GM18861 (cell line): ENCODE results near the gene CTNND2.
"Not testable (repeated sequence)": the region's sequence is repeated elsewhere in the genome, so short reads cannot be mapped to it uniquely, and the experiment has no call there.

ENCODE experiments used
- ATAC-seq: cut with Tn5 transposase; IDR thresholded peaks from one replicate; pipeline ENCODE4 v1.9.1; 2021; ENCODE audit not compliant: unreplicated experiment

Gene CTNND2

GRCh38 chr5:11130131-11130530, 774.1 kb downstream of the CTNND2 start:
- no peak for ATAC-seq

GRCh38 chr5:11128021-11128420, 776.2 kb downstream of the CTNND2 start:
- ATAC-seq, result no peak

DNA sequence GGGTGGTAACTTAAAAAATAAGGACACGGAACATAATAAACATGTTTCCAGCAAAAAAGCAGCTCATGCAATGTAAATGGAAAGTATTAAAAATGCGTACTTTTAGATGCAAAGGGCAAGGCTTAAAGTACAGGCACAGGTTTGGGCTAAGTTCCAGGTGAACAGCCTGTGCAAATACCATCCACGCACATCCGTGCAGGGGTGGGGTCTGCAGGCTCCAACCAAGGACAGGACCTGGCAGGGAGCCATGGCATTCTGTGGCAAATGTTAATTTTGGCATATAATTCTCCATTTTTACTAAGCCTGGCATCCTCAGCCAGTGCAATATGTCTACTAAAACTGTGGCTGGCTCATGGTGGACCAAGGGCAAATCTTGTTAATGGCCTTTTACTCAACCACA, 777.4 kb downstream of the CTNND2 start:
- no peak for ATAC-seq

DNA sequence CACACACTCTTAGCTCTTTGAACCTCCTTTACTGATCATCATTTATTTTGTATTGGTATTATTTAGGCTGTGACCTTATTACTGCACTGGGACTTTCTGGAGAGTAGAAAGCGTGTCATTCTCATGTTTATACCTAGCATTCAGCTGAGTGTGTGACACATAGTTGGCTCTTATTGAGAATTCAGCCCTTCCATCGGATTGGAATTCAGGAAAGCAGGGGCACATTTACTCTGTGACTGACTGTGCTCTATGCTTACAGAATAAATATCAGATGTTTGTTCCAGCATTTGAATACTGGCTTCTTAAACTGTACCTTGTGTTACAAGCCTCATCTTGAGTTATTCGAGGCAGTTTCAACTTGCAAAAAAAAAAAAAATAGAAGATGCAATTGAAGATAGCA, 782.4 kb downstream of the CTNND2 start:
- ATAC-seq, result no peak

DNA sequence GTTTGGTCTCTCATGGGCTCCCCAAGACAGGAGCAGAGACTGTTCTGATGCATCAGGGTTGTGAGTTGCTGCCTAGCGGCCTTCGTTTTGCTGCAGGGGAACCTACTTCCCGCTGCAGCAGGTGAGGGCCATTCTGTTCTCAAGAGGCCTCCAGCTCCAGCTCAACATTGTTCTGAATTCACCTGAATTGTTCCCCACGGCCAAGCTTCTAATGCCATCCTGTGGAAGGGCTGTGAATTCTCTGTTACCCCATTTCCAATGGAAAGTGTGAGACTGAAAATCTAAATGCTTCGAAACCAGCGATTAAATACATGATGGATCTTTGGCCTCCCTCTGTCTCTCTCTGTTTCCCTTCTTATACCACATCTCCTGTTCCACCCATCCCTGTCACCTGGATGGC, 794.1 kb downstream of the CTNND2 start:
- ATAC-seq, result no peak

DNA sequence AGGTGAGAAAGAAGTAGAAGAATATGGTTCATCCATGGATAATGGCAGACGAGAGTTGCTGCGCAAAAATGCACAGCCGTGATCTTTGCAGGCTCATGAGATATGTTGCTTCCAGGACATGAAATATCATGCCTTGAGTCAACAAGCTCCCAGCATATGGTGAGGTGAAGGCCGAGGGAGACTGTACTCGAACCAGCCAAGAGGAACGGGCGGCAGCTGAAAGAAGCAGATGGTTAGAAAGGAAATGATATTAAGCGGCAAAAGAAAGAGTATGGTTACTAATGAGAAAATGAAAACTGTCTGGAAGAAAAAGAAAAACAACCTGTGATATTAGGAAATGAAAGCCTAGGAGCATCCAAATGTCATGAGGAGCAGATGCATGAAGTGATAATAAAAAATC, 798.5 kb downstream of the CTNND2 start:
- ATAC-seq, result no peak

- ATAC-seq, result no peak
Observed at GRCh38 chr5:11104651-11105112, 799.6 kb downstream of the CTNND2 start.

DNA sequence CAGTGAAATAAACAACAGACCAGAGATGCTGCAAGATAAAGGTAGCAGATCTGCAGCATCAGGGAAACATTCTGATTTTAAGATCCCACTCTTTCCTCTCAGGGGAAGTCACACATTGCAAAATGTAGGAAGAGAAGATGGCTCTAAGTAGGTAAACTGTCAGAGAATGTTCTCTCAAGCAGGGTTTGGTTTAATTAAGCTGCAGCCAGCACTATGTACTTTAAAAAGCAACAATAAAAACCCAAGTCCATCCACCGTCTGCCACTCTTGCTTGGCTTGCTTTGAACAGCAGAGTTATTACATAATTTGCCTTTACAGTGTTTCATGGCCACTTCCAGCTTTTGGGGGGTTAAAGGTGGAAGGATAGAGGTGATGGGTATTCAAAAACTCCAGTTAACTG, 800.0 kb downstream of the CTNND2 start:
- no peak for ATAC-seq

DNA sequence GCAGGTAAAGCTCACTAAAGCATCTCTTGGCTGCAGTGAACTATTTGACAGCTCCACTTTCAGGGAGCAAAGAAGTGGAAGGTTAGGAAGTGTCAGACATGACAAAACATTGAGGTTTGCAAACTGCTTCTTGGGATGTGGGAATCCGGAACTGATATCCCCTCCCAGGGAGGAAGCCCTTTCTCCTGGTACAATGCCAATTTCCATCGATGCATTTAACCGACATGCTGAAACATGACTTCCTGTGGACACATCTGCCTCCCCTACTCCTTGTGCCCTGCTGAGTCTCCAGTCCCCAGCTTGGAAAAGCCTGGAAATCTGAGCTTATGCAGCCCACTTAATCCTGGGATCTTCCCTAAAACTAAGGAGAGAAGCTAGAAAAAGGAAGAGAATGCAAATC, 820.1 kb downstream of the CTNND2 start:
- ATAC-seq, result no peak

GRCh38 chr5:11082404-11082945, 821.8 kb downstream of the CTNND2 start:
- no peak for ATAC-seq

DNA sequence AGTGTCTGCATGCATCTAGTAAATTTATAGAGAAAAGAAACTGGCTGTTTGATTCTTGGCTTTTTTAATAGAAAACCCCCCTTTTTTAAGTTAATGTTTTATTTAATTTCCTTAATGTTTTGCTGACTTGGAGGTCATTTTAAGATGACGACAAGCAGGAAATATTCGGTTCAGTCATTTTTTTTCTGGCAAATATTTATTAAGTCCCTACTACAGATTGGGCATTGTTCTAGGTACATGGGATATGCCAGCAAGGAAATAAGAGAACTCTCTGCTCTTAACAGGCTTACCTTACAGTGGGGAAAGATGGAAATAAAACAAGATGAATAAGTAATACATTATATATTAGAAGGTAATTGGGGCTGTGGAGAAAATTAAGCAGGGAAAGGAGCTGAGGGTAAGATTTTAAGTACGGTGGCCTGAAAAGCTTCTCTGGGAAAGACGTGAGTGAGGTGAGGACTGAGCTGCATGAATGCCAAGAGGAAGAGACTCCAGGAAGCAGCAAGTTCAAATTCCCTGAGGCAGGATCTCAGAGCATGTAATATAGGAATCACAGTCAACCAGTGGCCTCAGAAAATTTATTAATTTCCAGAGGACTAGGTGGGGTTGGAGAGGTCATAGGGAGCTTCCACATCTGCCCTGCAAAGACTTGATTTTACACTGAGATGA, 827.2 kb downstream of the CTNND2 start:
- ATAC-seq, result no peak

DNA sequence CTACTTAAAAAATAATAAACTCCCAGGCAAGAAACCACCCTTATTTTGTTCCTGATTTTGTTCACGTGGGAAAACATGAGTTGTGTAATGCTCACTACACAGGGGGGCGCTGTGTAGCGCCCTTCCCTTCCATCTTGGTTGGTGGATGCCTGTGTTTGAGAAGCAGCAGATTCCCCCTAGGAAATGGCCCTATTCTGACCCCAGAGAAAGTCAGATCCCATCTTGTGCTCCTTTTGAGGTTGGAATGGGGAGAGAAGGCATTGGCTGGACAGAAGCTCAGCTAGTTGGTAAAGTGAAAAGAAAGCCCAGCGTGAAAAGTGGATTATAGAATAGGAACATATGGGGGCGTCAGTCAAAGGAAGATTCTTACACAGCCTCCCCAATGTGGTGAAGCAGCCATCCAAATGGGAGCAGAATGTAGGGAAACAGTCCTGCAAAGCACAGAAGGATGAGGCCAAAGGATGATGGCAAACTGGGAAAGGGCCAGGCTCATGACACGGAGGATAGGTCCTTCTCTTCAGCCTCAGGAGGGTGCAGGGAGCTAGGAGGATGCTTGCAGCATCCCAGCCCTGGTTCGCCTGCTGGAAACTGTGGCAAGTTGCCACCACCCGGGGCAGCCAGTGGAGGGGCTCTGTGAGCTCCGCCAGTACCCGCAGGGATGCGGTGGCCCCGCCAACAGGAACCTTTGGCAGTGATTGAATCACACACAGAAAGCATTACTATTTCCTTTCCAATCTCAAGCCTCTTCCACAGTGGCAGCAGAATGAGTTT, 829.0 kb downstream of the CTNND2 start:
- ATAC-seq, result no peak

GRCh38 chr5:11072568-11072967, 831.7 kb downstream of the CTNND2 start:
- ATAC-seq, result no peak

DNA sequence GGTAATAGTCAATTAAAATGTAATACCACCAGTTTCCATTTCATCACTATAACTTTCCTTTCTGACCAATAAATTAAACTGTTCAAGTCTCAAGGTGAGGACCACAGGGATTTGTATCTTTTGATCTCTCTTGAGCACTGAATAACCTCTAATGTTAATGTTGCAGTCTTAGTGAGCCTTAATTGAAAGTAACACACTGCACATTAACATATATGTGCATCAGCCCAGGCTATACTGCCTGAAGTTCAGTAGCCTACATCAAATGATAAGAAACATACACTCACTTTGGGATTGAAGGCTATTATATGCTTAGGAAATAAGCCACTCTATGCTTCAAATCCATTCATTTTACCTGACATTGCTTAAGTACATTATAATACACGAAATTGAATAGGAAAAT, 832.2 kb downstream of the CTNND2 start:
- no peak for ATAC-seq

DNA sequence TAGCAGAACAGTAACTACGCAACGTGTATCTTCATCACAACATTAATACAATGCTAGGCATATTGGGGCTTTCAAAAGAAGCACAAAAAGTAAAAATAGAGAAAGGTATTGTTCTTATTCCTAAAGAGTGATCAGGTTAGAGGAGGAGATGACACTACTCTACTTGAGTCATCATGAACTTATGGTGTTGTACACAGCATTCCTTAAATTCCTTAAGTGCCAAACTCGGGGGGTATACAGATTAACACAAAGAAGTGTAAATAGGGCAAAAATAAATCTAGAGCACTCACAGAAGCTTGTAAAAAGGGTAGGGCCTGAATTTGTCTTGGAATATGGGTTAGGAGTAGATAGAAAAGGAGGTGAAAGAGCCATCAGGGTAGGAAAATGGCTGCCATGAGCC, 835.2 kb downstream of the CTNND2 start:
- no peak for ATAC-seq

GRCh38 chr5:11065723-11066122, 838.5 kb downstream of the CTNND2 start:
- not testable (repeated sequence) for ATAC-seq

DNA sequence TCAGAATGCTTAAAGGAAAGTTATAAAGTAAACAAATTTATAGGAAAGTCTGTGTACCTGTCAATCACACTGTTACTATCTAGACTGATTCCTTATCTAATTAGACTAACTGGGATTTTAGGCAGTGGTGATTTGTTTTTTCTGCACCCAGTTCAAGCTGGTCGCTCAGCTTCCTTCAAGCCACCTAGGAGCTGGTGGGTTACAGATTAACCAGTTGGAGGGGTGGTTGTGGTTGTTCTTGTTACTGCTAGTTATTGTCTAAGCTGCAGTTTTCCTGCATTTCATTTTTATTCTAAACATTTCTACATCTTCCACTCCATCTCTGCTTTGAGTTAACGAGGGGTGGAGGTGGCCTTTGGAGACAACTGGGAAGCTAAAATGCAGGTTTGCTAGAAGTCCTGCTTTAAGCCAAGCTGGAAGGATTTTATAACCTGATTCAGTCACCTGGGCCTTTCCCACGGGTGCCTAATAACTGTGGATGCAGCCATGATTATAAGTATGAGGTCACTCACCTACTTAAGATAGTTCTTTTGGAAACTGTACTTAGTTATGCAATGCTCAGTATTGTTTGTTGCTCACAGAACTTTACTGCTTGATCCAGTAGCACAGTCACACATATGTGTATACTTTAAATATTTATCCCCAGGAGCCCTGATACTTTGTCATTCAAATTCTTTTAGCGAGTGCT, 839.3 kb downstream of the CTNND2 start:
- no peak for ATAC-seq

- no peak for ATAC-seq
Observed at GRCh38 chr5:11062397-11062796, 841.8 kb downstream of the CTNND2 start.

DNA sequence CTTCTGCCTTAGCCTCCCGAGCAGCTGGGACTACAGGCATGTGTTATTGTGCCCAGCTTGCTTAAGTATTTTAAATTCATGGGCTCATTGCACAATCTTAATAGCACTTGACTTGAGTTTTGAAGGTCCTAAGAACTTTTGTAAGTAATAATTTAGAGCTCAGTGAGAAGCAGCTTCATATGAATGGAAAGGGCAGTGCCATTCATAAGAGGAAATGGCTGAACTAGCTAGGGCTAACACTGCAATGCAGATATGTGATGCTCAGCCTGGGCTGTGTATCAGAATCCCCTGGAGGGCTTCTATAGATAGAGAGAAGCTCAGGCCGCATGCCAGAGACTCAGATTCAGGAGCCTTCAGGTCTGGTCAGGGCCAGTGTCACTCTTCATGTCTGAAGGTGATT, 847.7 kb downstream of the CTNND2 start:
- ATAC-seq, result no peak

DNA sequence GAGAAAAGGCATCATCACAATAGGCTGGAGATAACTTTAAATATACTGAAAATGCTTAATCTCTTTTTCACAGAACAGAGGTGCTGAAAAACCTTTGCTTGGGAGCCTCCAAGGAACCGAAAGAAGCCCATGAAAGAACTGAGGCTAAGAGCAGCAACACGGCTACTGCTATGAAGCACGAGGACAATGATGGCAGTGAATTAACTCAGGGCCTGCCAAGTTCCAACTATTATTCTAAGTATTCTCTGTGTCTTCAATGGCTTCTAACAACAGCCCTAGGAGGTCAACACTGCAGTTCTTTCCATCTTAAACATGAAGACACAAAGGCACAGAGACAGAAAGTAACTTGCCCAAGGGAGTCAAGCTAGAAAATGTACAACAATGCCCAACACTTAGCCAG, 850.2 kb downstream of the CTNND2 start:
- ATAC-seq, result no peak

DNA sequence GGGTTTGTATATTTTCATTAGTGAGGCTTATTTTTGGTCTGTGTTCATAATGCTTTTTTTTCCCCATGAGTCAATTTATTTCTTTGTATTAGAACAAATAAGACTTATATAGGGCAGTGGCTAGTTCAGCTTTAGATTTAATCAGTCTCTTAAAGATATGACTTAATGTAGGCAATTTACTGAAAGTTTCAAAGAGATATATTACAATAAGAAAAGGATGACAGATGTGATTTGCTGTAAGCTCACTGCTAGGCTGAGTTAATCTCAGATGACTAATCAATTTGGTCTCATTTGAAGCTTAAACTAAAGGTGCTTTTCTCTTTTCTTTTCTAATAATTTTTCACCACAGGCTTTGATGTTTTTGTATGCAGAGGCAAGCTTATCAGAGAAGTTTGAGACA, 851.4 kb downstream of the CTNND2 start:
- ATAC-seq, result no peak
